Fibroblast of lung (primary cell): ENCODE measurements around the gene HTR2A. TPM values are rescaled to one million over a fixed set of nuclear protein-coding genes. Genes with fewer than 3 reads are reported as not detected.

Experiments used
- DNase-seq, 2 donors: peaks; one replicate each; pipeline versions ENCODE4 v3.0.0 to v3.0.0-alpha.2; 2010; ENCODE audit warnings: low read depth in 2 of 2
- H2AFZ ChIP-seq: 2 replicates; pipeline ENCODE4 v1.5.1; 2012; ENCODE audit warnings: low read length, control low read depth, inconsistent platforms
- H3K27ac ChIP-seq: 2 replicates; pipeline ENCODE4 v1.5.1; 2011; ENCODE audit warnings: low read length, control low read depth; ENCODE audit not compliant: insufficient read depth
- H3K27me3 ChIP-seq: 2 replicates; pipeline ENCODE4 v1.5.1; 2011; ENCODE audit warnings: mild to moderate bottlenecking, low read length; ENCODE audit not compliant: control insufficient read depth, insufficient read depth
- H3K36me3 ChIP-seq: 2 replicates; pipeline ENCODE4 v1.5.1; 2011; ENCODE audit warnings: low read length; ENCODE audit not compliant: control insufficient read depth, insufficient read depth
- H3K4me1 ChIP-seq: 2 replicates; pipeline ENCODE4 v1.5.1; 2011; ENCODE audit warnings: low read length; ENCODE audit not compliant: control insufficient read depth, insufficient read depth; ENCODE audit errors: extremely low read depth
- H3K4me2 ChIP-seq: 2 replicates; pipeline ENCODE4 v1.5.1; 2011; ENCODE audit warnings: low read length, control low read depth; ENCODE audit not compliant: insufficient read depth; ENCODE audit errors: extremely low read depth
- H3K4me3 ChIP-seq, 4 experiments: fragments of 200-600 bp in 1 of 4; sonication (generic) in 1 of 4; replicated peaks in 1 of 4; 2 replicates each; pipeline ENCODE4 v1.5.1; 2011 to 2016; ENCODE audit warnings: low read length in 4 of 4, low read depth in 3 of 4, mild to moderate bottlenecking in 3 of 4, control low read depth in 2 of 4, inconsistent platforms in 1 of 4, mixed read lengths in 1 of 4; ENCODE audit not compliant: insufficient read depth in 1 of 4; ENCODE audit errors: control extremely low read depth in 1 of 4
- H3K79me2 ChIP-seq: 2 replicates; pipeline ENCODE4 v1.5.1; 2012; ENCODE audit warnings: mild to moderate bottlenecking, low read length, inconsistent platforms; ENCODE audit not compliant: control insufficient read depth, insufficient read depth
- H3K9ac ChIP-seq: 2 replicates; pipeline ENCODE4 v1.5.1; 2011; ENCODE audit warnings: mild to moderate bottlenecking, low read length, control low read depth; ENCODE audit not compliant: insufficient read depth
- H3K9me3 ChIP-seq: 2 replicates; pipeline ENCODE4 v1.5.1; 2012; ENCODE audit warnings: low read depth, low read length; ENCODE audit not compliant: control insufficient read depth, insufficient read depth
- H4K20me1 ChIP-seq: 2 replicates; pipeline ENCODE4 v1.5.1; 2011; ENCODE audit warnings: low read length; ENCODE audit not compliant: control insufficient read depth, insufficient read depth; ENCODE audit errors: extremely low read depth
- CTCF ChIP-seq, 2 donors: IDR thresholded peaks in 1 of 2; conservative IDR thresholded peaks in 1 of 2; 1 replicate in 1 of 2; 2 replicates in 1 of 2; pipeline ENCODE4 v1.5.1; 2011 to 2012; ENCODE audit warnings: low read length in 2 of 2, control low read depth in 1 of 2, inconsistent platforms in 1 of 2, low read depth in 1 of 2, mild to moderate bottlenecking in 1 of 2
- EZH2 ChIP-seq: IDR thresholded peaks from 2 replicates; pipeline ENCODE4 v1.5.1; 2012; ENCODE audit warnings: low read length, control low read depth, mild to moderate bottlenecking; ENCODE audit errors: missing control alignments
- polyA plus RNA-seq, 2 donors: library from polyadenylated mRNA; depleted of rRNA in 1 of 2; stranded (reverse) in 1 of 2; unstranded in 1 of 2; fragments of >200 nt; gene quantifications; 2 replicates each; pipeline ENCODE4 v1.2.1, GENCODE V29; 2011 to 2012; ENCODE audit warnings: missing spikeins in 1 of 2
- total RNA-seq: library from RNA; depleted of rRNA; stranded (reverse); fragments of >200 nt; gene quantifications from 2 replicates; pipeline ENCODE4 v1.2.1, GENCODE V29; 2014

HTR2A gene
- total and polyA plus RNA-seq, 2 donors (not counting 1 experiment from before 2014, with no cell fraction given) = 0.01 to 0.33 TPM

GRCh38 chr13:46894568-46894967 lies 2.3 kb downstream of the HTR2A start:
- Histone ChIP-seq H3K9ac (no peak overlapping the region), H4K20me1 (no peaks in the 10 kb centered on the region)
- TF ChIP-seq EZH2 = no peak
- TF ChIP-seq CTCF (conservative IDR thresholded peaks at IDR 0.05 in 1 of 2, IDR thresholded peaks at IDR 0.05 in 1 of 2; ENCODE audit: low read depth in 1 of 2, low read length in 2 of 2) = no peak

GRCh38 chr13:46893798-46894560 lies 2.9 kb downstream of the HTR2A start:
- no peaks in the 10 kb centered on the region for H3K9me3 ChIP-seq
- peak overlapping the region; percentile 89 for H3K4me2 ChIP-seq
- peak overlapping the region; percentile 96 for H2AFZ ChIP-seq
- no peaks in the 10 kb centered on the region for H3K36me3 ChIP-seq
- H4K20me1 ChIP-seq = no peaks in the 10 kb centered on the region
- no peaks in the 10 kb centered on the region for H3K27me3 ChIP-seq
- no peak for TF ChIP-seq EZH2
- peak; percentile 70 to 92 for TF ChIP-seq CTCF (conservative IDR thresholded peaks at IDR 0.05 in 1 of 2, IDR thresholded peaks at IDR 0.05 in 1 of 2; ENCODE audit: low read depth in 1 of 2, low read length in 2 of 2)
- peaks cover 2% of the 10 kb centered on the region for H3K4me1 ChIP-seq
- no peaks in the 10 kb centered on the region for H3K79me2 ChIP-seq
- peak overlapping the region; percentile 68 to 89 (median 74) for H3K4me3 ChIP-seq
- peak; percentile 36 to 58 for DNase-seq
- H3K9ac ChIP-seq = no peak overlapping the region
- H3K27ac ChIP-seq = no peak overlapping the region

More at GRCh38 chr13:46894568-46894967, 2.3 kb downstream of the HTR2A start:
- Histone ChIP-seq H3K4me2 (peak overlapping the region; percentile 89), H3K4me3 (peak overlapping the region in 3 of 4 experiments; percentile 68 to 89 (median 80)), H3K79me2 (no peaks in the 10 kb centered on the region), H3K4me1 (peaks cover 2% of the 10 kb centered on the region), H3K36me3 (no peaks in the 10 kb centered on the region), H3K9me3 (no peaks in the 10 kb centered on the region), H3K27me3 (no peaks in the 10 kb centered on the region), H3K27ac (no peak overlapping the region), H2AFZ (peak overlapping the region; percentile 72)
- peak in 1 of 2 donors; percentile 38 for DNase-seq

GRCh38 chr13:46893221-46893740 lies 3.6 kb downstream of the HTR2A start:
- TF ChIP-seq CTCF (conservative IDR thresholded peaks at IDR 0.05 in 1 of 2, IDR thresholded peaks at IDR 0.05 in 1 of 2; ENCODE audit: low read depth in 1 of 2, low read length in 2 of 2) = no peak
- no peak for TF ChIP-seq EZH2
- Histone ChIP-seq H4K20me1 (no peaks in the 10 kb centered on the region), H3K27me3 (no peaks in the 10 kb centered on the region), H3K9me3 (no peaks in the 10 kb centered on the region), H3K27ac (no peak overlapping the region), H3K4me2 (peak overlapping the region; percentile 89), H3K4me1 (peaks cover 2% of the 10 kb centered on the region), H3K9ac (no peak overlapping the region), H3K4me3 (peak overlapping the region; percentile 68 to 89 (median 74)), H3K79me2 (no peaks in the 10 kb centered on the region), H2AFZ (peak overlapping the region; percentile 96), H3K36me3 (no peaks in the 10 kb centered on the region)
- DNase-seq = no peak
